ENCODE data around the gene IQGAP2.

IQGAP2 gene

DNA sequence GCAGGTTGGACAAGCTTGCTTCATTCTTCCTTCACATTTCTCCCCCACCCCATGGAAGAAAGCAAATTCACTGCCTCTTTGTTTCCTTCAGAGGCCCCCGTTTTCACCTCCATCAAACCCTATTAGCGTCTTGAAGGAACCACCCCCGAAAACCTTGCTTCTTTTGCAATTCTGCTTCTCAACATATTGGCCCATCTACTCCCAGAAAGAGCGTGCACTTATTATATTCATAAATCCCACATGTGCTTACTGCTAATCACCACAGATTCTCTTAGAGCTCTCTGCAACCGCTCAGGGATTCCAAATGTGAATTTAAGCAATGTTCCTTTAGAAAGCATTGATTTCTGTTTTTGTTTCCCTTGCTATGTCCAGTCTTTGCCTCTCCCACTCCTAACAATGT, 219.0 kb downstream of the IQGAP2 start:
- H3K36me3 Mint-ChIP-seq = peaks cover 44% of the 10 kb centered on the region
- CTCF ChIA-PET = interaction anchor here (1.4 kb wide), 1 partner anchor 12 kb away, joined by 5 read pairs; no protein-coding TSS in a partner anchor
- DNase-seq = no peak

DNA sequence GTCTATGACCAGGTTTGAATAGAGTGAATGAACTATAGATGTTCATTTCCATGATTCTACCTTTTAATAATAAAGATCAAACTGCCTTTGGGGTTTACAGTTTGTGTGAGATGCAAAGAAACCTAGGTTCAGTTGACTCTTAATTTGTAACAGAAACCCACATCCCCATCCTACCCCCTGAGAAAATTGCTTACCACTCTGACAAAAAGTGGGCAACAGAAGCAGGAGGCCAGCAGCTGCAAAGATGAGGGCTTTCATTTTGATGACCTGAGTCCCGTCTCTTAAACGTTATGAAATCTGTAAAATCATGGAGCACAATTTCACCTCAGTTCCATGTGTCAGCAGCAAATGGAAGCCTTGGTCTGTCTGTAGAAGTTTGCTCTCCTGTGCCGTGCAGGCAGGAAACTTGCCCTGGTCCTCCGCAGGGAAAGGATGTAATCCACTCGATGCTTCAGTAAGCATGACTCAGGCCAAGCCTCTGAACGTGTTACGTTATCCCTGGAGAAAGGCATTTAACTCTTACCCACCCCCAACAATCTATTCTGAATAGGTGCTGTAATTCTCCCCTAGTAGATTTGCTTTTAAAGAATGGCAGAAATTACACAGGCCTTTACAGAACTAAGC, 220.0 kb downstream of the IQGAP2 start, which contains the start of gene F2RL2:
Gene F2RL2, minus strand, starts transcription at position 431 of the 624 bp plus-strand sequence. Its CDS starts 173 bp downstream, at position 258.
- Mint-ChIP-seq H3K4me3 (no peak within 1 kb of the TSS), H3K9me3 (no peaks in the 10 kb centered on the region), H3K36me3 (peaks cover 44% of the 10 kb centered on the region), H3K4me1 (peaks cover 16% of the 10 kb centered on the region), H3K27ac (no peak within 1 kb of the TSS), H3K27me3 (no peaks in the 10 kb centered on the region)
- no peak for DNase-seq
- CTCF ChIA-PET = no interaction called here

More for the DNA sequence above, 219.0 kb downstream of the IQGAP2 start:
- H3K27me3 Mint-ChIP-seq = no peaks in the 10 kb centered on the region
- H3K4me3 Mint-ChIP-seq = no peak overlapping the region
- H3K4me1 Mint-ChIP-seq = peaks cover 15% of the 10 kb centered on the region
- H3K9me3 Mint-ChIP-seq = no peaks in the 10 kb centered on the region
- H3K27ac Mint-ChIP-seq = no peak overlapping the region

DNA sequence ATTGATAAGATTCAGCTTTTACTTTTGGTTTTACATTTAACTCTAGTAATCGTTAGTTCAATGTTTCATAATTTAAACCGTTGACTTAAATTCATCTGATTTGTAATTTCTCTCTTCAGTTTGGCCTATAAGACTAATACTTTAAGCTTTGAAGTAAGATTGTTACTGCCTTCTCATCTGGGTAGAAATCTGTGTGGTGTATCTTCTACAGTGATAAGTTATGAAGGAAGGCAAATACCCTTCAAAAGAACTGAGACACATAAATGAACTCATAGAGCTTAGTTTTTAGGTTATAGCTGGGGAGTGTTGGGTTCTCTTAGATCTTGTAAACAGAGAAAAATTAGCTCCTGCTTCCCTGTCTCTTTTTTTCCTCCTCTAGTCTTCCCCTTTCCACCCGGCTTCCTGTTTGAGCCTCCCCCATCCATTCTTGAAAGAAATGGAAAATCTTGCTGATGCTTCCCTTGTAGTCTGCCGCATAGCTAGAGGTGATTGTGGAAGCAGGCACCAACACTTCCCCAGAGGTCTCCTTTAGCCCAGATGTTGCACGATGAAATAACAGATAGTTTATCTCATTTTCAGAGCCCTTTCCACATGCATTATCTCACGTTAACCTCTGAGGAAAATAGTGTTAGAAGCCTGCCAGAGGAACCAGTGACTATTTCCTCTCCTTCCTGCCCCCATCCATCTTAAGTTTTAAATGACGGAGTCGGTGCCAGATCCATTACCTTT, 222.2 kb downstream of the IQGAP2 start:
- H3K9me3 Mint-ChIP-seq = no peaks in the 10 kb centered on the region
- no peak for DNase-seq
- H3K27me3 Mint-ChIP-seq = no peaks in the 10 kb centered on the region
- no peak overlapping the region for H3K4me3 Mint-ChIP-seq
- peaks cover 42% of the 10 kb centered on the region for H3K36me3 Mint-ChIP-seq
- H3K4me1 Mint-ChIP-seq = peaks cover 16% of the 10 kb centered on the region
- CTCF ChIA-PET = no interaction called here
- no peak overlapping the region for H3K27ac Mint-ChIP-seq

DNA sequence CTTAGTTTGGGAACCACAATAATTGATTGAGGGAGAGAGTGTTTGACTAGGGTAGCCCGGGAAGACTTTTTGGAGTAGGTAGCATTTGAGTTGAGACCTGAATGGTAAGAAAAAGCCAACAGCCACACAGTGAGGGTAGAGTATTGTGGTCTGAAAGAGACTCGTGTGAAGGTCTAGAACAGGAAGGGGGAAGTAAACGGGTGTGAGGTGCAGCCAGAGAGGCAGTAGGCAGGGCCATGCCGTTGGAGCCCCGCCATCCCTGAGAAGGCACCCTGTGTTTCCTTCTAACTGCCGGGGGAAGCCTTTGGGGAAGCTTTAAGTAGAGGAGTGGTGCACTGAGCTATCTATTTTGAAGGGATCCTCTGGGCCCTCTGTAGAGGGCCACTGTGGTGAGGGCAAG, 223.7 kb downstream of the IQGAP2 start:
- Mint-ChIP-seq H3K9me3 (no peaks in the 10 kb centered on the region), H3K36me3 (peaks cover 45% of the 10 kb centered on the region), H3K4me3 (no peak overlapping the region), H3K27me3 (no peaks in the 10 kb centered on the region), H3K4me1 (peaks cover 16% of the 10 kb centered on the region), H3K27ac (no peak overlapping the region)
- CTCF ChIA-PET = interaction anchor here (0.6 to 1.1 kb wide), 2 partner anchors 14 to 31 kb away, joined by 3 to 5 read pairs; no protein-coding TSS in a partner anchor
- peak; percentile 26 for DNase-seq

DNA sequence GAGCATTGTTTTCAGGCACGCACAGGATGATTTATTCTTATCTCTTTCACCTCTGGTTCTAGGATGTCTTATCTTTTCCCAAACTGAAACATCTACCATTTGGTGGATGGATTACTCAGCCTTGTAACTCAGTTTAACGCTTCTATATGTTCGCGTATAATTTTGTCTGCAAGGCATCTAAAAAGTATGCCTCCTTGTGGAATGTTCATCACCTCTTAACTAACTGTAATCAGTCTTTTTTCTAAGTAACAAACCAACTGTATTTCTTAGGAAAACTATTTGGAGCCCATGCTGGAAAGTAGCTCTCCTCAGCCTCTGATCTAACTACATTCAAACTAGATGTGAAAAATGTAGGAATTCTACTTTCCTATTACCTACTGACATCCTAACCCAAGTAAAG, 231.6 kb downstream of the IQGAP2 start:
- DNase-seq = no peak
- Mint-ChIP-seq H3K9me3 (no peaks in the 10 kb centered on the region), H3K4me1 (peaks cover 19% of the 10 kb centered on the region), H3K27me3 (no peaks in the 10 kb centered on the region), H3K36me3 (peaks cover 54% of the 10 kb centered on the region), H3K27ac (no peak overlapping the region), H3K4me3 (no peak overlapping the region)
- CTCF ChIA-PET = interaction anchor here (0.8 kb wide), 1 partner anchor 34 kb away, joined by 3 read pairs; no protein-coding TSS in a partner anchor

DNA sequence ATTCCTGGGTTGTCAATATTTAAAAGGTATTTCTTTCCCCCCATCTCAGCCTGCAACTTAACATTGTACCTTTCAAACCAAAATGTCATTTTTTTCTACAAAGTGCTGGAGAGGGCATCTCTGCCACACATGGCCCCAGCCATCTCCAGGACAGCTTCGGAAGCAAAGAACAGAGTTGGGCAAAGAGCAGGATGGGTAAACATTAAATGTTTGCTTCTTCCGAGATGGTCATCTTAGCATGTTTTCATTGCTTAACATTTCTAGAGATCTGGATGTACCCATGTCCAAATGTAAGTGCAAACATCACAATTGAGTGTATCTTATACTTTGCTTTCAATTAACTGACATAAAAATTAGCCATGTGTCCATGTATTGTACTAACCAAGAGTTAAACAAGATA, 234.4 kb downstream of the IQGAP2 start:
- H3K4me1 Mint-ChIP-seq = peaks cover 24% of the 10 kb centered on the region
- H3K4me3 Mint-ChIP-seq = no peak overlapping the region
- H3K27ac Mint-ChIP-seq = no peak overlapping the region
- CTCF ChIA-PET = interaction anchor here (0.8 to 1.6 kb wide), 7 partner anchors 36 to 471 kb away, joined by 3 to 19 read pairs (median 3); no protein-coding TSS in a partner anchor
- no peaks in the 10 kb centered on the region for H3K9me3 Mint-ChIP-seq
- H3K27me3 Mint-ChIP-seq = no peaks in the 10 kb centered on the region
- peaks cover 56% of the 10 kb centered on the region for H3K36me3 Mint-ChIP-seq
- DNase-seq = no peak

DNA sequence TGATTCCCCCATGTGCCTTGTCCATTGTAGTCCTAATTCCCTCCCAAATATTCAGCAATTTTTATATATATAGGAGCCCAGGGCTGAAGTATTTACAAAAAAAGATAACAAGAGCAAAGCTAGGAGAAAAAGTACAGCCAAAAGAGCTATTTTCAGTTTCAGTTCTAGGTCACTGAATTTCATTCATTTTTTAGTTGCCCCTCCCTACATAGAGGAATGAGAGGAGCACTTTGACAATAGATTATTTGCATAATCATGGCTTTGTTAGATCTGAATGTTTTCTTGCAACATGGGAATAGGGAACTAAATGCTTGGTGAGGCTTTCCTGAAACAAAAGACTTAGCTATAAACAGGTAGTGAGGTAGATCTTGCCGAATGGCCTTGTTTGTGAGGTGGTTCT, 235.4 kb downstream of the IQGAP2 start:
- Mint-ChIP-seq H3K4me1 (peaks cover 24% of the 10 kb centered on the region), H3K27me3 (no peaks in the 10 kb centered on the region), H3K27ac (peak overlapping the region; percentile 49), H3K36me3 (peaks cover 61% of the 10 kb centered on the region), H3K4me3 (no peak overlapping the region), H3K9me3 (no peaks in the 10 kb centered on the region)
- CTCF ChIA-PET = interaction anchor here (0.7 to 1.6 kb wide), 8 partner anchors 37 to 472 kb away, joined by 3 to 19 read pairs (median 3); no protein-coding TSS in a partner anchor
- no peak for DNase-seq

DNA sequence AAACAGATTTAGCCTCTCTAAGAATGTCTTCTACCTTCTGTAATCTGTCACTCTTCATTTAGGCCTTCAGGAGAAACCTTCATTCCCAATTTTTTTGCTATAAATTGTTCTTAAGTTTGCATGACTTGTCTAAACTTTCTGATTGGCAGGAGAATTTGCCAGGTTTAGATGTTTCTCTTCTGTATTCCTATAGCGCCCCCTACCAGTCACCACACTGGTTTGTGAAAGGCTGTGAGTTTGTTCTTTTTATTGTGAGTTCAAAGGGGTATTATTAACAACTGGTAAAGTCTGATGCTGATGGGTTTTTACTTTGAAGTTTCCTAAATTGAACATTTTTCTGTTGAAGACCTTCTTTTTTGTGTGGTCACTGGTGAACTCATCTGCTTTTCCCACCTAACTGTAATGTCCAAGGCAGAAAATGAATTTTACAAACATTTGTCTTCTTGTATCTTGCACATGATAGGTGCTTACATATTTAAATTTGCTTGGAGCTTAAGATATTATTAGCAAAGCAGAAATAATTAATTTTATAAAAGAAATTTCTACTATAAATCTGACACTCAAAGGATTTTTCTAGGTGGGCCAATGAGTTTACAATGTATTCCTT, 238.5 kb downstream of the IQGAP2 start:
- Mint-ChIP-seq H3K27ac (no peak overlapping the region), H3K36me3 (peaks cover 68% of the 10 kb centered on the region), H3K4me1 (peaks cover 22% of the 10 kb centered on the region), H3K9me3 (no peaks in the 10 kb centered on the region), H3K4me3 (no peak overlapping the region), H3K27me3 (no peaks in the 10 kb centered on the region)
- DNase-seq = peak; percentile 78
- CTCF ChIA-PET = interaction anchor here (0.6 to 1.8 kb wide), 5 partner anchors 11 to 137 kb away, joined by 3 to 10 read pairs (median 6); no protein-coding TSS in a partner anchor

DNA sequence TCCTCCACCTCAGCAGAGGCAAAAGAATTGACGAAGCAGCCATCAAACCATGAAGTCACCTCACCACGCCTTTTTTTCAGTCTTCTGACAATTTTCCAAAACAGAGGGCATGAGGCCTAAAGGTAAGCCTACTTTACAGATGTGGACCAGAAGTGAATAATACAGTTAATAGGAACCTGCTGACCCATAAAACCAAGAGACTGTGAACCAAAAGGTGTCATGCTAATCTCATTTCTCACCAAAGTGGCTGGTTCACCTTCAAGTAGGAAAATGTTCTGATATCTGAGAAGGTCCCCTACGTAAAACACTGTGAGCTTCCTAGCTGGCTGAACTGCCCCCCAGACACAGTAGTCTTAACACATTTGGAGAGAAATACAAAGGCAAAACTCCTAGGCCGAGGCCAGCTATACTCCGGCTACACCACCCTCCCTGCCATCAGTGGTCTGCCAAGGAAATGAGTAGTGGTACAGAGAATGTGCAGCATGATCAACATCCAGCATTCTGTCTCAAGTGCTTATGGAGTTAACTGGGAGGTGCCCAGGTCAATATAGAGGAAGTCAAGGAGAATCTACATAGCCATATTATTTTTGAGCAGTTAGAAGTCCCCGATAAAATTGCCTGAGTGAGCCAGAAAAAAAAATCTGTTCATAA, 239.4 kb downstream of the IQGAP2 start:
- Mint-ChIP-seq H3K27ac (no peak overlapping the region), H3K36me3 (peaks cover 67% of the 10 kb centered on the region), H3K27me3 (no peaks in the 10 kb centered on the region), H3K4me3 (no peak overlapping the region), H3K9me3 (peaks cover 3% of the 10 kb centered on the region), H3K4me1 (peaks cover 18% of the 10 kb centered on the region)
- DNase-seq = no peak
- CTCF ChIA-PET = interaction anchor here (0.6 to 1.6 kb wide), 3 partner anchors 41 to 136 kb away, joined by 3 to 4 read pairs (median 3); no protein-coding TSS in a partner anchor

DNA sequence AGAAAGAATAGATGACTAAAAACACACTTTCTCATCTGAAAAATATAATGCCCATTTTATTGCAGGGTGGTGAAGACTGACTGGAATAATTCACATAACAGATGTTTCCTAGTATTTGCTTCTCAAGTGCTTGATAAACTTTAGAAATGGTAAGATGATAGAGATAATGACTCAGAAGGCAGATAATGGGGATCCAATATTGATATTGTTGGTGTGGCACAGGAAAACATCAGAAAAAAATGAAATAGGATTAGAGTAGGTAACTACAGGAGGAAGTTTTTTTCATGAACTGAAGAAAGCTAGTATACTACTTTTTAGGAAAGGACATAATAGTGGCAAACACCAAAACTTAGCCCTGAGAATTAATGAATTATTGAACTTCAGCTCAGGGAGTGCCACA, 240.3 kb downstream of the IQGAP2 start:
- Mint-ChIP-seq H3K27me3 (no peaks in the 10 kb centered on the region), H3K9me3 (peaks cover 9% of the 10 kb centered on the region), H3K36me3 (peaks cover 70% of the 10 kb centered on the region), H3K4me1 (peaks cover 10% of the 10 kb centered on the region), H3K27ac (peak overlapping the region; percentile 12), H3K4me3 (no peak overlapping the region)
- CTCF ChIA-PET = interaction anchor here (0.8 to 1.6 kb wide), 3 partner anchors 9 to 43 kb away, joined by 3 to 4 read pairs (median 4); no protein-coding TSS in a partner anchor
- no peak for DNase-seq

DNA sequence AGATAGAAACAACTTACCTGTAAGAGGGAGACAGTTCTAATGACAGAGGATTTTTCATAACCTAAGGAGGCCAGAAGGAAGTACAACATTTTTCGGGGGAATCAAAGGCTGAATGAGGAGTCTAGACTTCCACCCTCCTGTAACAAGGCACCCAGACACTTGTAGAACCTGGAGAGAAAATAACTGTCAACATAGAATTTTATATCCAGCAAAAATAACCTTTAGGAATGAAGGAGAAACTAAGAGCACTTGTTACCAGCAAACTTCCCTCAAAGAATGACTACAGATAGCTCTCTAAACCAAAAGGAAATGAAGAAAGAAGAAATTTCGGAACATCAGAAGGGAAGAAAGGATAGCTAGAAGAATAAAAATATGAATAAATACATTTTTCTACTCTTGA, 246.1 kb downstream of the IQGAP2 start:
- peaks cover 77% of the 10 kb centered on the region for H3K36me3 Mint-ChIP-seq
- CTCF ChIA-PET = no interaction called here
- H3K4me3 Mint-ChIP-seq = no peak overlapping the region
- peaks cover 22% of the 10 kb centered on the region for H3K9me3 Mint-ChIP-seq
- H3K27ac Mint-ChIP-seq = no peak overlapping the region
- DNase-seq = no peak
- H3K27me3 Mint-ChIP-seq = no peaks in the 10 kb centered on the region
- no peaks in the 10 kb centered on the region for H3K4me1 Mint-ChIP-seq

DNA sequence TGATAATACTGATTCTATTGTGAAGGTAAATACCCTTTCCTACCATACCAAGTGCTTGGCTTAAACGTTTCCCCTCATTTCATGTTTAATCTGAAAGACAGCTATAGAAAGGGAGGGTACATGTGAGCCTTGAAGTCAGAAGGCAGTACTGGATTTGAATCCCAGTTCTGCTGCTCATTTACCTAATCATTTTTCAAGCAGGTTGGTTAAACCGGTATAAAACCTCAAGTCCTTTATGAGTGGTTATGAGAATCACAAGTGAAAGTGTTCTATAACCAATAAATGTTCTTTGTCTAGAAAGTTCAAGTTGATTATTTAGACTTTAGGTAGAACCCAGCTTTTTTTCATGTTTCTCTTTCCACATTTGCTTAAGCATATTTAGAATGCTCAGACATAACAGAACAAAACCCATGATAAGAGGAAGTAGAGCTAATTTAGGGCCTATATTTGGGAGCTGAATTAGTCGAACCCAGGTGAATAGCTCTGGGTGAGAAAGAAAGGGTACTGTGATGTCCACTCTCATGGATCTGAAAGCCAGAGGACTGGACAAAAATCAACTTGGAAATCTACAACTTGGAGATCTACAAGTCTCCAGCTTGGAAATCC, 249.8 kb downstream of the IQGAP2 start:
- Mint-ChIP-seq H3K4me1 (no peaks in the 10 kb centered on the region), H3K27ac (no peak overlapping the region), H3K9me3 (peaks cover 17% of the 10 kb centered on the region), H3K27me3 (no peaks in the 10 kb centered on the region), H3K4me3 (no peak overlapping the region), H3K36me3 (peaks cover 68% of the 10 kb centered on the region)
- DNase-seq = no peak
- CTCF ChIA-PET = interaction anchor here (1.3 to 1.5 kb wide), 2 partner anchors 10 to 122 kb away, joined by 3 to 4 read pairs; no protein-coding TSS in a partner anchor

DNA sequence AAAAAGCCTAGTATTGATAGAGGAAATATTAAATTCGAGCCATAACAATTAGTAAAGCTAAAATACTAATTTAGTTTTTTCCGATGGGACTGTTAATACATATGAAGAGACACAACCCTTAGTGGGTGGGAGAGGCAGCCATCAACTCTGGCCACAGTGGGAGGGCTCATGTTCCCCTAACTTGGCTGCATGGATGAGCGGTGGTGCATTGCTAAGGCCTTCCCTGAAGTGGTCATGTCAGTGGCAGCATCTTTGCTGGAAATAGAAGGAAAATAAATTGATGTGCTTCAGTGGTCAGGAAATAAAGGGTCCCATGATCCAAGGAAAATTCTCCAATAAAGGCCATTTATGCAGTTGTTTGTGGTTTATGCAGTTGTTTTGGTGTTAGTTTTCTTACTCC, 254.0 kb downstream of the IQGAP2 start:
- Mint-ChIP-seq H3K27ac (no peak overlapping the region), H3K36me3 (peaks cover 53% of the 10 kb centered on the region), H3K4me1 (no peaks in the 10 kb centered on the region)

More for the DNA sequence above, 254.0 kb downstream of the IQGAP2 start:
- Mint-ChIP-seq H3K9me3 (no peaks in the 10 kb centered on the region), H3K27me3 (no peaks in the 10 kb centered on the region), H3K4me3 (no peak overlapping the region)
- DNase-seq = no peak
- CTCF ChIA-PET = no interaction called here

All from activated naive CD4-positive, alpha-beta T cell treated with anti-CD3 and anti-CD28 coated beads, Interleukin-2, amount 10 ng/mL, durations not matched to agents 7 days and 5 days (primary cell).